ENCODE measurements around the gene SH3PXD2B.

DNA sequence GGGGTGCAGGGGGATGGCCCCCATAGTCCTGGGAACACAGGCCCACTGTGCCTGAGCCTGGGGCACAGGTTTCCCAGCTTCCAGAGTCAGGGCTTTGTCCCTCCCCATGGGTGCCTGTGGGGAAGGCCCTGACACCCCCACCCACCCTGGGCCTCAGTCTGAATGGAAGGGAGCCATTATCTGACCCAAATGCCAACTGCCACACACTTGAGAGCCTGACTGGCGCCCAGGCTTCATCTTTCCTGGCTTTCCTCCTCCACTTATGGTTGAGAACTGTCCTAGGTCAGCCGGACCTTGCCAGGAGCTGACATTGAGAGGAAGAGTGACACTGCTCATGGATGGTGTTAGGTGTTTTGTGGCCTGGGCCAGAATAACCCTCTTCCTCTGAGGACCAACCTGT lies 24.0 kb downstream of the SH3PXD2B start:
- TF ChIP-seq, protein P1, sequence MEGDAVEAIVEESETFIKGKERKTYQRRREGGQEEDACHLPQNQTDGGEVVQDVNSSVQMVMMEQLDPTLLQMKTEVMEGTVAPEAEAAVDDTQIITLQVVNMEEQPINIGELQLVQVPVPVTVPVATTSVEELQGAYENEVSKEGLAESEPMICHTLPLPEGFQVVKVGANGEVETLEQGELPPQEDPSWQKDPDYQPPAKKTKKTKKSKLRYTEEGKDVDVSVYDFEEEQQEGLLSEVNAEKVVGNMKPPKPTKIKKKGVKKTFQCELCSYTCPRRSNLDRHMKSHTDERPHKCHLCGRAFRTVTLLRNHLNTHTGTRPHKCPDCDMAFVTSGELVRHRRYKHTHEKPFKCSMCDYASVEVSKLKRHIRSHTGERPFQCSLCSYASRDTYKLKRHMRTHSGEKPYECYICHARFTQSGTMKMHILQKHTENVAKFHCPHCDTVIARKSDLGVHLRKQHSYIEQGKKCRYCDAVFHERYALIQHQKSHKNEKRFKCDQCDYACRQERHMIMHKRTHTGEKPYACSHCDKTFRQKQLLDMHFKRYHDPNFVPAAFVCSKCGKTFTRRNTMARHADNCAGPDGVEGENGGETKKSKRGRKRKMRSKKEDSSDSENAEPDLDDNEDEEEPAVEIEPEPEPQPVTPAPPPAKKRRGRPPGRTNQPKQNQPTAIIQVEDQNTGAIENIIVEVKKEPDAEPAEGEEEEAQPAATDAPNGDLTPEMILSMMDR (IDR thresholded peaks at IDR 0.05), result no peak
- no peak for TF ChIP-seq POLR2A (IDR thresholded peaks at IDR 0.05)

All from thyroid gland (tissue), 4 donors.